GM18505 (cell line): ENCODE data around the gene REPS2.

Source experiments
- ATAC-seq: cut with Tn5 transposase; IDR thresholded peaks from one replicate; pipeline ENCODE4 v1.9.1; 2021; ENCODE audit not compliant: unreplicated experiment
- POLR2A ChIP-seq: IDR thresholded peaks from 4 replicates; pipeline ENCODE4 v1.6.1; 2011; ENCODE audit warnings: borderline replicate concordance; ENCODE audit not compliant: insufficient read depth, insufficient read length; ENCODE audit errors: extremely low read depth

REPS2 gene

DNA sequence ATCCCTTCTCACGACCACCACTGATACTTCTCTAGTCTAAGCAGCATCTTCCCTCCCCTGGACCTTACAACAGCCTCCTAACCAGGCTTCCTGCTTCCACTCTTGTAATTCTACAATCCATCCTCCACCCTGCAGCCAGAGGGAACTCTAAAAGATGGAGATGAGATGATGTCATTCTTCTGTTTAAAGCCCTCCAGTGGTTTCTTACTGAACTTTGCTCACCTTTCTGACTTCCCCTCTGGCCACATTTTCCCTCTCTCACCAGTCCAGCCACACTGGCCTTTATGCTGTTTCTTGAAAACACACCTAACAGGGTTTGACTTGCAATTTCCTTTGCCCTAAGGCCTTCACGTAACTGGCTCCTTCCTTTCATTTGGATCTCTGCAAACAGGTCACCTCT is 237.1 kb downstream of the REPS2 start:
- TF ChIP-seq POLR2A = no peak
- no peak for ATAC-seq

DNA sequence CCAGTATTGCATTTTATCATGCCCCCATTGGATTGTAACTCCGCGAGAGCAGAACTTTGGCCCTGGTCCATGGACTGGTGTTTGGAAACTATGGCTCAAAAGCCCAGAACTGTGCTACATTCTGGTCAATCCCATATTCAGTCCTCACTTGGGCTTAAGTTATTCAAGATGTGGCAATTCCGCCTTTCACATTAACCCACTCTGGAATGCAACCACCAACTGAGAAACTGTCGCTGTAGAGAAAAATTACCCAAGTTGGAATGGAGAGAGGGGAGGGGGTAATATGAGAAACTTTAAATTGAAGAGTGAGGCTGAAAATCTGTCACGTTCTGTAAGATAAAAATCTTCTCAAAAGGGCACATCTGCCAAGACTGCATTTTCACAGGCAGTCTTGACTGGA is 239.0 kb downstream of the REPS2 start:
- no peak for ATAC-seq
- TF ChIP-seq POLR2A = no peak

DNA sequence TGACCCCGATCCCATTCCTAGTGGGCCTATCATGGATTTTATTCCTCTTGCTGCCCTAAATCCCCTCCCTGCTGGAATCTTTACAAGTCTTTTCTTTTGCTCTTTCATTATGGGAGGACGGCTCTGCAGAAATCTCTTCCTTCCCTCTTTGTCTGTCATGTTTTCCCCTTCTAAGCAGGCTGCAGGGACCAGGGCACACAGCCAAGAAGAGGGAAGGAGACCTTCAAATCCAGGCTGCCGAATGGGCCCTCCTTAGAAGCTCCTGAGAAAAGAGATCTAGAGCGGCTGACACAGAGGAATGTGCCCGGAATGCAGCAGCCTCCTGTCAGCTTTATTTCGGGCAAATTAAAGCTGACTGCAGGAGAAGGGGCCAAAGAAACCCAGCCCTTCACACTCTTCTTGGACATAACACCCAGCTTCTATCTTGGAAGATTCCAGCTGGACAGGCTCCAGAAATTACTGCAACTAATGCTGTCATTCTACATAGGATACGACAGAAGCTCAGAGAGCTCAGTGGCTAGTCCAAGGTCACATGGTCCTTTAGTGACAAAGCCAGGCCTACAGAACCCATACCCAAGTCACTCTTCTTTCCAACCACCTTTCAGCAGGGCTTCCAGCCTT is 240.8 kb downstream of the REPS2 start:
- TF ChIP-seq POLR2A = no peak
- no peak for ATAC-seq

GRCh38 chrX:17192106-17192505 is 245.6 kb downstream of the REPS2 start:
- TF ChIP-seq POLR2A = no peak
- ATAC-seq = no peak
